GM12878 (cell line): Measurements from ENCODE around the gene NHERF1. TPM values are rescaled to one million over a fixed set of nuclear protein-coding genes. Genes with fewer than 3 reads are reported as not detected.

Source experiments
- ATAC-seq: fragments of 200-7000 bp; cut with Tn5 transposase; 3 replicates; pipeline ENCODE4 v1.9.1; 2020; ENCODE audit warnings: mild to moderate bottlenecking, moderate library complexity
- BruUV-seq: library from RNA; stranded (reverse); fragments of 400-500 nt; replicated peaks from 2 replicates; lab custom pipeline; 2021; lab: Mats Ljungman, UMichigan
- CTCF ChIA-PET: fragments of 300-600 bp; sonication (Branson Sonifier 250); formaldehyde crosslinking; extraction: SDS; loops from one replicate; lab custom pipeline; 2021; ENCODE audit warnings: inconsistent platforms; lab: Yijun Ruan, JAX
- POLR2A ChIA-PET: fragments of 350-600 bp; formaldehyde crosslinking; extraction: SDS; loops from one replicate; lab custom pipeline; 2021; ENCODE audit warnings: inconsistent platforms; lab: Charles Lee
- RAD21 ChIA-PET: fragments of 300-600 bp; sonication (Branson Sonifier 250); formaldehyde crosslinking; loops from one replicate; lab custom pipeline; 2023; ENCODE audit warnings: antibody characterized with exemption; ENCODE audit not compliant: unreplicated experiment; lab: Charles Lee
- SMC1A ChIA-PET: fragments of 300-600 bp; sonication (Branson Sonifier 250); formaldehyde crosslinking; loops from one replicate; lab custom pipeline; 2023; ENCODE audit not compliant: unreplicated experiment, uncharacterized antibody; lab: Charles Lee
- DNase-seq: peaks from one replicate; pipeline ENCODE4 v3.0.0-alpha.2; 2011; ENCODE audit warnings: low read depth, low spot score
- FAIRE-seq: peaks from 3 replicates; lab custom pipeline; 2011; peaks lifted over from hg19 to GRCh38; lab: Jason Lieb, UNC
- H2AFZ ChIP-seq: 2 replicates; pipeline ENCODE4 v1.6.0; 2011; ENCODE audit warnings: low read depth, low read length, control low read depth; ENCODE audit not compliant: control insufficient read depth
- H3K27ac ChIP-seq: 2 replicates; pipeline ENCODE4 v1.5.1; 2011; ENCODE audit warnings: control low read depth; ENCODE audit not compliant: control insufficient read depth, insufficient read depth
- H3K27me3 ChIP-seq, 2 experiments: replicated peaks in 1 of 2; 2 replicates each; pipeline versions ENCODE4 v1.6.0 to v1.6.1; 2011; ENCODE audit warnings: low read length in 1 of 2; ENCODE audit not compliant: control insufficient read depth in 2 of 2, insufficient read depth in 2 of 2
- H3K36me3 ChIP-seq, 2 experiments: 2 replicates each; pipeline ENCODE4 v1.5.1; 2011; ENCODE audit warnings: low read length in 1 of 2; ENCODE audit not compliant: control insufficient read depth in 2 of 2, insufficient read depth in 2 of 2
- H3K4me1 ChIP-seq: 2 replicates; pipeline ENCODE4 v1.6.1; 2011; ENCODE audit warnings: mild to moderate bottlenecking, low read length, moderate library complexity, mixed read lengths; ENCODE audit not compliant: control insufficient read depth, insufficient read depth
- H3K4me2 ChIP-seq: 2 replicates; pipeline ENCODE4 v1.6.0; 2011; ENCODE audit warnings: control low read depth; ENCODE audit not compliant: control insufficient read depth, insufficient read depth
- H3K4me3 ChIP-seq: fragments of 200-600 bp; sonication (generic); 2 replicates; pipeline ENCODE4 v1.5.1; 2016
- H3K79me2 ChIP-seq: 2 replicates; pipeline ENCODE4 v1.6.0; 2011; ENCODE audit warnings: low read length; ENCODE audit not compliant: control insufficient read depth, insufficient read depth
- H3K9ac ChIP-seq: 2 replicates; pipeline ENCODE4 v1.8.0; 2011; ENCODE audit warnings: low read length, control low read depth, mixed read lengths; ENCODE audit not compliant: control insufficient read depth, insufficient read depth
- H3K9me3 ChIP-seq: replicated peaks from 3 replicates; pipeline ENCODE4 v1.5.1; 2011; ENCODE audit warnings: mild to moderate bottlenecking, low read length; ENCODE audit not compliant: control insufficient read depth, insufficient read depth
- H4K20me1 ChIP-seq: 2 replicates; pipeline ENCODE4 v1.6.0; 2011; ENCODE audit not compliant: control insufficient read depth, insufficient read depth
- ASH2L ChIP-seq: fragments of 300-600, 200-600 bp; sonication (generic); IDR thresholded peaks from 2 replicates; pipeline ENCODE4 v1.6.1; 2017; ENCODE audit warnings: low read depth, mild to moderate bottlenecking, borderline replicate concordance
- CTCF ChIP-seq, 3 experiments: IDR thresholded peaks in 2 of 3; conservative IDR thresholded peaks in 1 of 3; 2 replicates each; pipeline ENCODE4 v1.5.1; 2011; ENCODE audit warnings: low read depth in 3 of 3, low read length in 3 of 3, mild to moderate bottlenecking in 3 of 3, control low read depth in 2 of 3, moderate library complexity in 2 of 3, inconsistent platforms in 1 of 3, mixed read lengths in 1 of 3; ENCODE audit not compliant: control insufficient read depth in 2 of 3, insufficient read depth in 1 of 3; ENCODE audit errors: extremely low read depth in 1 of 3
- HDAC6 ChIP-seq: fragments of 200-600 bp; sonication (generic); IDR thresholded peaks from one replicate; pipeline ENCODE4 v1.8.0; 2017; ENCODE audit warnings: antibody characterized with exemption; ENCODE audit not compliant: unreplicated experiment
- RAD21 ChIP-seq: IDR thresholded peaks from 2 replicates; pipeline ENCODE4 v1.6.1; 2011; ENCODE audit warnings: mild to moderate bottlenecking, low read depth, low read length, moderate library complexity; ENCODE audit not compliant: insufficient read depth
- WGBS: methylation state at CpG from one replicate; pipeline ENCODE4 v1.1.6; 2016; ENCODE audit warnings: low lambda C conversion rate; ENCODE audit not compliant: insufficient replicate concordance, insufficient coverage; ENCODE audit errors: missing lambda C conversion rate; 5-methylcytosine and 5-hydroxymethylcytosine counted together
- in situ Hi-C: fragments of 300-500 bp; cut with MboI; formaldehyde crosslinking; loops from 9 replicates; pipeline ENCODE4 v1.14.3; 2018; ENCODE audit warnings: mixed read lengths
- intact Hi-C: fragments of 100-400 bp; cut with micrococcal nuclease; formaldehyde crosslinking; loops from one replicate; pipeline ENCODE4 v1.14.2; 2022; ENCODE audit not compliant: unreplicated experiment
- polyA plus RNA-seq, 11 experiments: library from polyadenylated mRNA; depleted of rRNA in 4 of 11; unstranded in 6 of 11; stranded (reverse) in 5 of 11; fragments of >200 nt; fragmentation: Nextera tagmentation in 4 of 11; fragmentation: Illumina TruSeq in 1 of 11; extraction: Ambion mirVana in 4 of 11; extraction: Trizol in 1 of 11; gene quantifications; 1 replicate in 1 of 11; 2 replicates in 10 of 11; pipeline versions ENCODE4 v1.2.1 to v1.2.3, GENCODE V29; 2011 to 2016; ENCODE audit warnings: inconsistent platforms in 2 of 11, missing spikeins in 2 of 11, low read depth in 1 of 11
- total RNA-seq, 4 experiments: library from RNA; depleted of rRNA in 3 of 4; stranded (reverse); fragments of >200 nt in 3 of 4; fragmentation: Illumina TruSeq in 1 of 4; extraction: Trizol in 1 of 4; gene quantifications; 2 replicates each; pipeline versions ENCODE4 v1.2.1 to v1.2.3, GENCODE V29; 2013 to 2021

NHERF1 gene
- total and polyA plus RNA-seq, 10 of the 15 experiments (the other 5 are each of a cell fraction or from before 2014, with no cell fraction given): 13.4 to 61.6 (median 39.0) TPM

GRCh38 chr17:74812109-74813009 lies 63.9 kb downstream of the NHERF1 start:
- ChIA-PET CTCF (no interaction called here), POLR2A (no interaction called here), SMC1A (interaction anchor here (0.9 kb wide), 1 partner anchor 9 kb away, joined by 3 read pairs; no protein-coding TSS in a partner anchor), RAD21 (no interaction called here)
- Histone ChIP-seq H3K4me3 (no peak overlapping the region), H3K4me2 (no peak overlapping the region), H3K9me3 (no peaks in the 10 kb centered on the region), H3K27me3 (no peaks in the 10 kb centered on the region), H3K36me3 (no peaks in the 10 kb centered on the region; a peak in 2 of 4 replicates), H4K20me1 (no peaks in the 10 kb centered on the region), H3K79me2 (no peaks in the 10 kb centered on the region), H3K27ac (no peak overlapping the region), H3K4me1 (no peaks in the 10 kb centered on the region), H2AFZ (no peak overlapping the region), H3K9ac (no peak overlapping the region)
- intact Hi-C loops (no loop called here), in situ Hi-C loops (no loop called here)
- FAIRE-seq: no peak
- no TSS peak for BruUV-seq
- no peak for ATAC-seq
- no peak for TF ChIP-seq ASH2L
- no peak for DNase-seq
- 65% methylated on average over 23 of the region's 23 CpGs for WGBS

- 59% methylated on average over 5 of the region's 5 CpGs for whole genome bisulfite sequencing
- no peak for FAIRE-seq
These were observed 66.0 kb downstream of the NHERF1 start for GRCh38 chr17:74814453-74814852.

More at GRCh38 chr17:74814453-74814852, 66.0 kb downstream of the NHERF1 start:
- ChIA-PET SMC1A (no interaction called here), RAD21 (no interaction called here), CTCF (no interaction called here), POLR2A (no interaction called here)
- Histone ChIP-seq H3K27me3 (no peaks in the 10 kb centered on the region), H3K79me2 (no peaks in the 10 kb centered on the region), H3K4me2 (no peak overlapping the region), H3K27ac (no peak overlapping the region), H3K36me3 (peaks cover 0 to 1% of the 10 kb centered on the region in 2 experiments; a peak in 3 of 4 replicates), H3K9ac (no peak overlapping the region), H3K9me3 (no peaks in the 10 kb centered on the region), H2AFZ (no peak overlapping the region), H3K4me3 (no peak overlapping the region), H4K20me1 (no peaks in the 10 kb centered on the region), H3K4me1 (no peaks in the 10 kb centered on the region)
- in situ Hi-C loops: no loop called here
- ATAC-seq (no peak), DNase-seq (no peak)
- no TSS peak for BruUV-seq
- intact Hi-C loops: no loop called here
- TF ChIP-seq HDAC6 (no peak), RAD21 (0 out of 2 replicates have a peak, but pooled peaks have one; percentile 1), CTCF (IDR thresholded peaks at IDR 0.05 in 2 of 3, conservative IDR thresholded peaks at IDR 0.05 in 1 of 3; ENCODE audit: control insufficient read depth in 2 of 3, extremely low read depth in 1 of 3, insufficient read depth in 1 of 3, low read depth in 3 of 3, low read length in 3 of 3) (peak in 1 of 3 experiments; percentile 17; a peak in 1 of 6 replicates)
